Neural progenitor cell (in vitro differentiated cells): ENCODE results near the gene NAMPT.

Experiments
- CTCF ChIP-seq: fragments of 200-600 bp; sonication (generic); IDR thresholded peaks from 2 replicates; pipeline ENCODE4 v1.5.1; 2017; ENCODE audit warnings: antibody characterized with exemption, mild to moderate bottlenecking
- EZH2 ChIP-seq: fragments of 200-600 bp; sonication (generic); IDR thresholded peaks from 2 replicates; pipeline ENCODE4 v1.6.1; 2017; ENCODE audit warnings: antibody characterized with exemption, mild to moderate bottlenecking, moderate library complexity
- EZH2phosphoT487 ChIP-seq: fragments of 200-600 bp; sonication (generic); IDR thresholded peaks from 2 replicates; pipeline ENCODE4 v1.6.1; 2017; ENCODE audit warnings: antibody characterized with exemption

- no peak for TF ChIP-seq CTCF
- no peak for TF ChIP-seq EZH2phosphoT487
- TF ChIP-seq EZH2: no peak
Measured at GRCh38 chr7:106329408-106329807, 44.6 kb upstream of the NAMPT start.
